PC-3 (cell line): ENCODE data around the gene C5orf58.

Experiments used
- CTCF ChIP-seq: fragments of 300-600 bp; sonication (generic); conservative IDR thresholded peaks from 2 replicates; pipeline ENCODE4 v1.5.1; 2017; ENCODE audit warnings: antibody characterized with exemption, low read depth, mild to moderate bottlenecking, low read length
- EZH2 ChIP-seq: fragments of 300-600 bp; sonication (generic); IDR thresholded peaks from one replicate; pipeline ENCODE4 v1.6.1; 2017; ENCODE audit warnings: antibody characterized with exemption, mild to moderate bottlenecking, low read length; ENCODE audit not compliant: unreplicated experiment

- TF ChIP-seq EZH2 (no peak), CTCF (no peak)
These were observed 640 bp downstream of the C5orf58 start for GRCh38 chr5:170233358-170233892.
